Fibroblast of villous mesenchyme (primary cell): Measurements from ENCODE around the gene DST. TPM values are rescaled to one million over a fixed set of nuclear protein-coding genes. Genes with fewer than 3 reads are reported as not detected.

Experiments
- DNase-seq: peaks from one replicate; pipeline ENCODE4 v3.0.0-alpha.2; 2010; ENCODE audit warnings: low read depth
- H3K4me3 ChIP-seq: 2 replicates; pipeline ENCODE4 v1.5.1; 2011; ENCODE audit warnings: low read depth, mild to moderate bottlenecking, low read length
- total RNA-seq: library from RNA; depleted of rRNA; stranded (reverse); fragments of >200 nt; gene quantifications from 2 replicates; pipeline ENCODE4 v1.2.3, GENCODE V29; 2012
- TF ChIP-seq, protein P1 (sequence below): IDR thresholded peaks from 2 replicates; pipeline ENCODE4 v1.5.1; 2012; ENCODE audit warnings: low read depth, mild to moderate bottlenecking, low read length; ENCODE audit not compliant: insufficient read depth

DST gene
- total RNA-seq, 1 donor: 509 TPM

DNA sequence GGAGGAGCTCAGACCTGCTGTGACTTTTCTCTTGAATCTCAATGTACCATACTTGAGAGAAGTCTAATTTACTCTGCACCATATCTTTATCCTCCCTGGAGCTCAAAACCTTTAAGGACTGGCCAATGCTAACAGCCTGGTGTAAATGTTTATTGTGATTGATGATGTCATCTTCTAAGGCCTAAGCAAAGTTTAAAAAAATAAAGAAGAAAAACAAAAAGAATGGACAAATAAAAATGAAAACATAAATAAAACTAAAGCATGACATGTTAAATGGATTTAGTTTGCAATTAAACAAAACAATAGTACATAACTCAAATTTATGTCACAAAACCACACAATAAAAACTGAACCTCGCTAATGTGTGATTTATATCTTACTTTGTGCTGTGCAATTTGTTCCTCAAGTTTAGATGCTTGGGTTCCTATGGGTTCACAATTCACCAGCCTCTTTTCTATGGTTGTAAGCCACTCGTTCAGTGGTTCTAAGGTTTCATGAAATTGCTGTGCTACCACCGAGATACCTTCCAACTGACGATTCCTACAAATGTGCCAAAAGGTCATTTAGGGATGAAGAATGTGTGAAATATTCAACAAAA lies 113.0 kb downstream of the DST start:
- TF ChIP-seq, protein P1, sequence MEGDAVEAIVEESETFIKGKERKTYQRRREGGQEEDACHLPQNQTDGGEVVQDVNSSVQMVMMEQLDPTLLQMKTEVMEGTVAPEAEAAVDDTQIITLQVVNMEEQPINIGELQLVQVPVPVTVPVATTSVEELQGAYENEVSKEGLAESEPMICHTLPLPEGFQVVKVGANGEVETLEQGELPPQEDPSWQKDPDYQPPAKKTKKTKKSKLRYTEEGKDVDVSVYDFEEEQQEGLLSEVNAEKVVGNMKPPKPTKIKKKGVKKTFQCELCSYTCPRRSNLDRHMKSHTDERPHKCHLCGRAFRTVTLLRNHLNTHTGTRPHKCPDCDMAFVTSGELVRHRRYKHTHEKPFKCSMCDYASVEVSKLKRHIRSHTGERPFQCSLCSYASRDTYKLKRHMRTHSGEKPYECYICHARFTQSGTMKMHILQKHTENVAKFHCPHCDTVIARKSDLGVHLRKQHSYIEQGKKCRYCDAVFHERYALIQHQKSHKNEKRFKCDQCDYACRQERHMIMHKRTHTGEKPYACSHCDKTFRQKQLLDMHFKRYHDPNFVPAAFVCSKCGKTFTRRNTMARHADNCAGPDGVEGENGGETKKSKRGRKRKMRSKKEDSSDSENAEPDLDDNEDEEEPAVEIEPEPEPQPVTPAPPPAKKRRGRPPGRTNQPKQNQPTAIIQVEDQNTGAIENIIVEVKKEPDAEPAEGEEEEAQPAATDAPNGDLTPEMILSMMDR: no peak
- H3K4me3 ChIP-seq: no peak overlapping the region
- DNase-seq: peak; percentile 50

DNA sequence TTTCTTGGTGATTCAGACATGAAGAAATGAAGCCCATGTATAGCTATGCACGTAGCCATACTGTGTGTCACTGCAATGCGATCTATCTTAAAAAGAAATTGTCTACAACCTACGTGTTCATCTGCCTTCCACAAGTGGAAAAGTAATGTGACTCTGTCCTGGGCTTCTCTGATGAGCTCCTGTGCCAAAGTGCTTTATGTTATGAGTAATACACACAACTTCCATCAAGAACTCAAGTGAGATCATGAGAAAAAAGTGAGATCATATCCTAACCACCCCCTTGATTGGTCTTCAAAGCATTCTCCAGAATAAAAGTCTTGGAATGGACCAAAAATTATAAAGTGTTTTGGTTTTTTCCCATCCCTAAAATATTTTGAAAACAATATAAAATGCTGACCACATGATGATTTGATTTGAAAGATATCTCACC lies 114.3 kb downstream of the DST start:
- DNase-seq: peak; percentile 73
- H3K4me3 ChIP-seq: no peak overlapping the region
- TF ChIP-seq, protein P1: no peak

DNA sequence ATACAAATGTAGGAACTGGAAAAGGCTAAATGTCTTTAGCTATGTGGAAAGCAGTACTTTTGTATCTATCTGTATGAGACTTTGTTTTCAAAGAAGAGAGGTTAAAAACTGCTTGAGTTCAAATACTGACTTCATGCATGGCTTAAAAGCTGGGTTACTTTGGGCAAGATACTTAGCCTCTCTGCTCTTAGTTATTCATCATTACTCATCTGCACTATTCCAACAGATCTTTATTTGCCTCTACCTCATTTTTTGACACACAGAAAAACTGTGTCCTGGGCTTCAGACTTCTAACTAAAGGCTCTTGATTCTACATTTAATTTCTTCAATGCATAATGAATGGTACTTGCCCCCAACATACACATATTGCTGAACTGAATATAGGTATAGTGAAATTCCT lies 114.8 kb downstream of the DST start:
- TF ChIP-seq, protein P1: no peak
- no peak for DNase-seq
- no peak overlapping the region for H3K4me3 ChIP-seq

DNA sequence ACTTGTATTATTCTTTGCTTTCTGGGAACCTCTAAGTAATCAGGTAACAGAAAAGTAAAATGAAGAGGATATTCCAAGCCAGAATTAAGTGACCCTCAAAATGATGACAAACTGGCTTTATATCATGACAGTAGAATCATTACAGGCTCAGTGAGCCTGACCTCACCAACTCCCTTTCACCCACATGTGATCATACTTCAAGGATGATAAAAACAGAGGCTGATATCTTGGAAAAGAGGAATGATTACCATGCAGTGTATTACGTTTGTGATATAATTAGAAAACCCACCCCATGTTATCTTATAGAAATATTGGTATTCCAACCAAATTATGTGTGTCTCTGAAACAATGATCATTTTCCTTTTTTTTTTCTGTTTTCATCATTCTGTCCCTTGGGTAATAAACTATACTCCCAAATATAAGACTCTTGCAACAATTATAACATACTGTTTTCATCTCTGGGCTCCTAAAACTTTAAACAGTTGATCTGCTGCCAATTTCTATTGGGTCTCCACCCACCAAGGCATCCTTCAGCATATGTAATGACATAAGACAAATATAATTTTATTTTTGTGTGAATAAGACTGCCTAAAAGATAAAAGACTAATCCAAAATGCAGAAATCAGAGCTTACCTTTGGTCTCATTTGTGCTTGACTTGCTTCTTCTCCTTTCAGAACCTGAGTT lies 115.7 kb downstream of the DST start:
- TF ChIP-seq, protein P1: no peak
- no peak for DNase-seq
- no peak overlapping the region for H3K4me3 ChIP-seq

DNA sequence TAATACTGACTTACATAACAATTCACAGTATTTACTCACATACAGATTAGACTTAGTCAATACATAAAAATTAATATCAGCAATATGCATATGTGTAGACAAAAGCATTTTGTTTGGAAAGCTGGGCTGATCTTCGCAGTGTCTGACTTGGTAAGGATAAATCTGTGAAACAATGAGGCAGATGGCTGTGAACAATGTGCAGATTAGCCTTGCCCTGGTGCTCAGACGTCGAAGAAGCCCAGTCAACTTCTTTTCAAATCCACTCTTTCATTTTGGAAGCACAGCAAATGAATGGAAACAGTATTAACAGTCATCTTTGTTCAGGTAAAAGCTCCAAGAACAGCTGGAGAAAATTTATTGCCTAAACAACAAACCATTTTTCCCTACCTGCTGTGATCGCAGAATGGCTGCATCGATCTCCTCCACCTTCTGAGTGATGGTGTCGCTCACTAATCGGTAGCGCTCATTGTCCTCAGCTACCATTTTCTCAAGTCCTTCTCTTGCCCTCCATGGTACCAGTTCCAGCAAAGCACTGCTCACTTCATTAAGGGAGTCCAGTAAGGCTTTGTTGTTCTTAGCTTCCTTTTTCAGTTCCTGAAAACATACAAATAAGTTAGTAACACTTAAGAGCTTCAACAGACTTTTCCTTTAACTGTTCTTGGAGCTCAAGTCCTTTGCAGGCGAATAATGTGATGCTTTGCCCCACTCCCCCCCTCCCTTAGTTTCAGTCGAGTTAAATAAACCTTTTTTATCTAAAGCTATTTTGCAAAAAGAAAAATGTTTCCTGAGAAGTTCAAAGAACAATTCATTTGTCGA lies 116.5 kb downstream of the DST start:
- TF ChIP-seq, protein P1: no peak
- DNase-seq: no peak
- H3K4me3 ChIP-seq: no peak overlapping the region

DNA sequence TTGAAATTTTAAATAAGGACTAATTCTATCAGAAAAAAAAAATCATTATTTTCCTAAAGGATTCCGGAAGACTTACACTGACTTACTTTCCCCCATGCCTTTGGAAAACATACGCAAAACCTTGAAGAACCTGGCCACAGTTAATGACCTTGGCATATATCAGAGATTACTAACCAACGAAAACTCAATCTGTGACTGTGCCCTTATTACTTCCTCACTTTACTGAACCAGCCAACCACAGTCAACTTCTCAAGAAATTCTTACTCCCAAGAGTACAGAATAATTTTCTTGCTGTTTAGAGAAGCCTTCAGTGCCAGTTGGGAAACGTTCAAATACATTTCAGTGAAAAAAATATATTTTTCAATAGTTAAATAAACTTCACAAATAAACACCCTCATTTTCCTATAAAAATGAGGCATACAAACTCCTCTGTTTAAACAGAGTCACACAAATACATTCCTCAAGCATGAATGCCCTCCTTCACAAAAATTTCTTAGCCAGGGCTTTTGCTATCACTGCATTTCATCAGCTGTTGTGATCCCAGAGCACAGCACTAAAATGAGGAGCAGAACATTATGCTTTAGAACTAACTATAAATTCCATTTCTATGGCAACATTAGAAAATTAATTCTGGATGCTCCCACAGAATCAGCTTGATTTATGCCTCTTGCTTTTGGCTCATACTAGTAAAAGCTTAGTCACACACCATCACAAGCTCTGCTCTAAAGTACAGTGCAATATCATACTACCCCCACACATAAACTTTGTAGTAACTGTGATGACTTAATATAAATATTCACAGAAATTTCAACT lies 117.6 kb downstream of the DST start:
- TF ChIP-seq, protein P1: no peak
- peak; percentile 96 for DNase-seq
- no peak overlapping the region for H3K4me3 ChIP-seq
